Measurements from ENCODE around the gene GEMIN8.

GEMIN8 gene, protein sequence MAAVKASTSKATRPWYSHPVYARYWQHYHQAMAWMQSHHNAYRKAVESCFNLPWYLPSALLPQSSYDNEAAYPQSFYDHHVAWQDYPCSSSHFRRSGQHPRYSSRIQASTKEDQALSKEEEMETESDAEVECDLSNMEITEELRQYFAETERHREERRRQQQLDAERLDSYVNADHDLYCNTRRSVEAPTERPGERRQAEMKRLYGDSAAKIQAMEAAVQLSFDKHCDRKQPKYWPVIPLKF

DNA sequence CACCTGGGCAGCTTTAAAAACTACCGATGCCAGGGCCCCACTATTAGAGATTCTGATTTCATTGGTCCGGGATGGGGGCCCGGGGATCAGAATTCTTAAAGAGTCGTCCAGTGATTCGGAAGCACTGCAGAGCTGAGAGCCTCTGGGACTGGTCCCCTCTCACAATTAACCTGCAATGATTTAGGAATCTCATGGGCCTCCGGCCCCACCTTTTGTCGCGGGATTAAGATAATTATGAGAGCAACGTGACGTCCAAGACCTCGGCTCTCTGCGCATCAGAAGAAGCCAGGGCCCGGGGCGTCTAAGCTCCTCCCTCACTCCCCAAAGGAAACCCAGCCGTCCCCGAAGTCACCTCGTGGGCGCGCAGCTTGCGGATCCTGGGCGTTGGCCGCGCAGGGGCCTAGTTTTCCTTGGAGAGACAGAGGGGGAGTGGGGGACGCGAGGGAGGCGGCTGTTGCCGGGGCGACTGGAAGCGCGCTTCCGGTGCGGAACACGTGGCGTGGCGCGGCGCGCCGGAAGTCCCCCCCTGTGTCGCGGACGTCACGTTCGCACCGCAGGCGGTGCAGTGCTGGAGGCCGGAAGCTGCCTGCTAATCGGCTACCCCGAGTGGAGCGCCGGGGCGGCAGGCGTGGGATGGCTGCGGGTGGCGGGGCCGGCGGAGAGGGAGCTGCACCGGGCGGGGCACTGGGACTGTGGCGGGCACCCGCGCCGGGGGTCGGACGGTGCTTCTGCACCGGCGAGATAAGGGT lies at the start of gene GEMIN8:
GEMIN8 (minus strand) TSS at position 468 of the 749 bp plus-strand sequence. CDS start 8,414 bp downstream, outside the sequence.
- DNase-seq (ENCODE audit: low read depth in 2 of 2) = peak; percentile 77 to 84

DNA sequence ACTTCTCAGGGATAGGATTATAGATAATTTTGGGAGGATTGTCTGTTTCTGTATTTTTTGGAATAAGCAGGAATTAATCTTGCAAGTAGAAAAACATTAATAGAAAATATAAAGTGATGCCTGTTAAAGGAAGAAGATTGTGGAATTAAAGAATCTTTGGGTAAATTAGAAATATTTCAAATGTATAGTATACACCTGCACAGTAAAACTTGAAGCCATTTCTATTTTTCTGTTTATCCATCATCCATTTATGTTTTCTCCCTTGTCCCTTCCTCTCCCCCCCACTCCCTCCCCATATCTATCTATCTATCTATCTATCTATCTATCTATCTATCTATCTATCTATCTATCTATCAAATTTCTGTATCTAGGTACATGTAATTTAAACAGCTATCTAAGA lies 46.9 kb upstream of the GEMIN8 start:
- DNase-seq (ENCODE audit: low read depth in 2 of 2) = no peak

GRCh38 chrX:14073556-14073955 lies 43.9 kb upstream of the GEMIN8 start:
- DNase-seq (ENCODE audit: low read depth in 2 of 2) = no peak

GRCh38 chrX:14073071-14073470 lies 43.4 kb upstream of the GEMIN8 start:
- no peak for DNase-seq (ENCODE audit: low read depth in 2 of 2)

DNA sequence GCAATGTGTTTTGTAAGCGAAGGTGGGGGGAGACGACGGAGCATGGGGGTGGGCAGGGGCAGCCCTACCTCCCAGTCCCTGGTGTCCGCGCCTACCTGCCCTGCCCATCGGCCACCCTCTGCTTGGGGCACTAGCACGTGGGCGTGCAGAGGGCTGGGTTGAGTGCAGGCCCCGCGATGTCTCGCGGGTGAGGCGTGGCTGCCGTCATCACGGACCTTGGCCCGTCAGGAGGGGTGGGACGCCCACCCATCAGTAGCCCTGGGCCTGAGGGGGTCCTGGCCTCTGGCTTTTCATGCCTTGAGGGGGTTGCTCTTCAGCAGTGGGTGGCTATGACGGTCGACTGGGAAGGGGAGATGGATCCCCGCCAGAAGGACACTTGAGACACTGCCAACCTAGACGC lies 36.1 kb upstream of the GEMIN8 start:
- no peak for DNase-seq (ENCODE audit: low read depth in 2 of 2)

GRCh38 chrX:14064626-14065432 lies 35.1 kb upstream of the GEMIN8 start:
- DNase-seq (ENCODE audit: low read depth in 2 of 2) = no peak

DNA sequence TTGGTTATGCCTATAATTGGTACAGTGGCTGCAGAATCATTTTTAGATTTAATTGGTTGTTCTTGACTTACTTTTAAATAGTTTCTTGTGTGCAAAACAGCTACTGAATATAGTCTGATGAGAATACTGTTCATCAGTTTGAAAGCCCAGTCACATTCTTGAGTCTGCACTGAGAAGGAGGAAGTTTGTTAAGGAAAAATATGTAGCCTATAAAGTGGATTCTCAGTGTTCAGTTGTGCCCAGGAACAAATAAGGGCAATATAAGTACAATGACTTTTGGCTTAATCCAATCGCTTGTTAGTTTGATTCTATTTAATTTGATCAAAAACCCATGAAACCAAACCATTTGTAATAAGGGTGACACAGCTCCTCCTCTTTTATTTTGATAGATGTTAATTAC lies 32.8 kb upstream of the GEMIN8 start:
- no peak for DNase-seq (ENCODE audit: low read depth in 2 of 2)

DNA sequence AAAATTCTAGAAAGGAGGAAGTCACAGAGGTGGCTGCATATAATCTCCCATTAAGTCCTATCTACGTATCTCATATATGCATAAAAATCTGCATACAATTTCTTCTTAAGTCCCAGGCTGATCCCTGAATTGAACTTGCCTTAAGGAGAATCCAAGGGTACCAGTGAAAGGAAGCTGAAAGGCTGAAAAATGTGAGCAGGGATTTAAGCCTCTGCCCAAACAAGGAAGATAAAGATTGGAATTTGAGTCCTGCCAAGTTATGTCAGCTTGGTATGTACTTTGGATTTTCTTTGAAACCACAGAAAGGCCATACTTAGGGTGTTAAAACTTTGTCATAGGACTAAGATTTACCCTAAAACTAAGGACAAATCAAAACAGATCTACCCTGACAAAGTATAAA lies 26.5 kb upstream of the GEMIN8 start:
- no peak for DNase-seq (ENCODE audit: low read depth in 2 of 2)

DNA sequence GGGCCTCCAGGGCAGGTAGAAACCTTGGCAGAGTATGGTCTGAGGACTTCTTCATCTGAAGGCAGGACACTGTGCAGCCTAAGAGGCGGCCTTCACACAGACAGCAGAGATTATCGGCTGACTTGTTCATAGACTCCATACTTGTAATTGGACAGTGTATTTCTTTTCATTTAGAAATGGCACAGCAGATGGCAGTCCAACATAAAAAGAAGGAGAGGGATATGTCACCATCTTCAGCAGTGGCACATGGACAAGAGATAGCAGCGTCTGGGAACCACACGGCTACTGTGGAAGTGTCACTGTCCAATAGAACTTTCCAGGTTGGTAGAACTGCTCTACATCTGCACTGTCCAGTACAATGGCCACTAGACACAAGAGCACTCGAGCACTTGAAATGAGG lies 21.7 kb upstream of the GEMIN8 start:
- no peak for DNase-seq (ENCODE audit: low read depth in 2 of 2)

DNA sequence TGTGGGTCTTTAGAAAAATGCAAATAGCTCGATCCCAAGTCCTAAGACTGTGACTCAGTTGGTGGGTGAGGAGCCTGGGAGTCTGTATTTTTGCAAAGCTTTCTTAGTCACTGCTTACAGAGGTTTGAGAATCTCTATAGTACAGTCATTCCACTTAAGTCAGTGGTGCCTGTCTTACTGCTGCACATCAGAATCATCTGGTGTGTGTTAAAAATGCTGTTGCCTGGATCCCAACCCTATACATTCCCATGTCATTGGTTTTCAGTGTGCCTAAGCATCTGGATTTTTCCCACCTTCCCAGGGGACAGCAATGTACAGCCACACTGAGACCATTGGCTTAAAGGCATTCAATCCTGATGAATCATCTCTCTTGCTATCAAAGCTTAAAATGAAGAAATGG lies 21.0 kb upstream of the GEMIN8 start:
- DNase-seq (ENCODE audit: low read depth in 2 of 2) = no peak

- DNase-seq (ENCODE audit: low read depth in 2 of 2) = no peak
Observed at GRCh38 chrX:14043209-14043608, 13.5 kb upstream of the GEMIN8 start.

- peak; percentile 4 to 32 for DNase-seq (ENCODE audit: low read depth in 2 of 2)
Observed at GRCh38 chrX:14039344-14039743, 9.7 kb upstream of the GEMIN8 start.

GRCh38 chrX:14038375-14039085 lies 8.8 kb upstream of the GEMIN8 start:
- DNase-seq (ENCODE audit: low read depth in 2 of 2) = no peak

DNA sequence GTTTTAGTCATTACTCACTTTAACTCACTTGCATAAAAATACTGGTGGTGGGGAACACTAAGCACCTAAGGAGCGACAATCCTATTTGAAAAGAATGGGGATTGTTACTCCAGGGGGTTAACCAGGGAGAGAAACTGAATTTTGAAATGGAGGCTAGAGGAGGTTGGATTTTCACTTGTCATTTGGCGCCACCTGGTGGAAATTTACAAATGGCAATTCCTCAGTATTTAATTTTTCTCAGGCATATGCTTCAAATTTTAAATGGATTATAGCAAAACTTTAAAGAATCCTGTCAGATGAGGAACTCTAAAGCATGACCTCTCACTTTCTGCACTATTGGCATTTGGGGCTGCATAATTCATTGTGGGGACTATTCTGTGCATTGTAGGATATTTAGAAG lies 2.7 kb upstream of the GEMIN8 start:
- no peak for DNase-seq (ENCODE audit: low read depth in 2 of 2)

- no peak for DNase-seq (ENCODE audit: low read depth in 2 of 2)
Observed at GRCh38 chrX:14030174-14030530, 460 bp upstream of the GEMIN8 start.

- DNase-seq (ENCODE audit: low read depth in 2 of 2) = no peak
Observed at GRCh38 chrX:14029039-14029424, 660 bp downstream of the GEMIN8 start.

DNA sequence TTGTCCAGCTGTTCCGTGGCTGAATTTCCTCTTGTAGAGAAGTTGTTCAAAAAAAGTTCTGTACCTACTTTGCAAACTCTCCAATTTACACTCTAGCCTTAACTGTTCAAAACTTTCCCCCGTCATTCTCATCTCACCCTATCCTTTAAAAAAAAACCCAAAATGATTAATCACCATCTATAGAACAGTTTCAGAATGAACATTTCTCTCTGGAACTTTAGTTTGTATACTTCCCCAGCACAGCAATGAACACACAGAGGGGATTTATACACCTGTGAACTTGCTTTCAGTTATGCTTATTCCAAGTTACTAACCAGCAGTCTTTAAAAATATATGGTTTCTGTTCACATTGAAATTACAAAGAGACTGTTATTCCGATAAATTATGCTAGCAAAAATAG lies 1.2 kb downstream of the GEMIN8 start:
- DNase-seq (ENCODE audit: low read depth in 2 of 2) = no peak

DNA sequence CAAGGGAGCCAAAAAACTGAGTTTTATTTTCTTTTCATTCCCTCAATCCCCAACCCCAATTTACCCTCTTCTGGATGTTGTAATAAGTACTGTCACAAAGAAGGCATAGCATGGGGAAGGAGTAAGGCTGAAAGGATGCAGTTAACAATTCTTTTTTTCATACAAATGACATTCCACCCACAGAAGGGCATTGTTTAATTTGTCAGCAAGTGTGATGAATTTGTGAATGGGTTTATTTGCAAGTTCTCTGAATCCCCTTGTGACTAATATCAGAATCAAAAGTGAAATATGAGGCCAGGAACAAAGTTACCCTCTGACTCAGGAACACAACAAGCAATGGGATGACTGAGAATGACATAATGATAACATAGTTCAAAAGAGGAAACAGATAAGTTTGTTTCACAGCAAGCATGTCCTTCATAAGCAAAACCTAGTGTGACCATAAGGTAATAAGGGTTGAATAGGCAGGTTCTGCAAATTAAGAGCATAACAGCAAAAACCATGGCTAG lies 2.1 kb downstream of the GEMIN8 start:
- no peak for DNase-seq (ENCODE audit: low read depth in 2 of 2)

DNA sequence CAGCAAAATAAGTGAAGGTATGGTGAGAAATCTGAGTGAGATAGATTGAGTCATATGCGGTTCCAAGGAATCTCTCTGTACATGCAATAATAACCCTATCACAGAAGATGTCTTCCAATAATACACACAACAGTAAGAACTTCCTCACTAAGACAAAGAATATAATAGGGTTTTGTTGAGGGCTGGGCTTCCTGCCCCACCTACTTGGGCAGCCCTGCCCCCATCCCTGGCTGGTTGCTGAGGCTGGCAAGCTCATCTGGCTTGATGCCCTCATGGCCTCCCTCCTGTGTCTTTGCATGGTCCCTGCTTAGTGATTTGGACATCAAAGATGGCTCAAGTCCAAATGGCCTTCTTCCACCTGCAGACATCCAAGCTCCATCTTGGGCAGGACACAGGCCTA lies 2.7 kb downstream of the GEMIN8 start:
- no peak for DNase-seq (ENCODE audit: low read depth in 2 of 2)

DNA sequence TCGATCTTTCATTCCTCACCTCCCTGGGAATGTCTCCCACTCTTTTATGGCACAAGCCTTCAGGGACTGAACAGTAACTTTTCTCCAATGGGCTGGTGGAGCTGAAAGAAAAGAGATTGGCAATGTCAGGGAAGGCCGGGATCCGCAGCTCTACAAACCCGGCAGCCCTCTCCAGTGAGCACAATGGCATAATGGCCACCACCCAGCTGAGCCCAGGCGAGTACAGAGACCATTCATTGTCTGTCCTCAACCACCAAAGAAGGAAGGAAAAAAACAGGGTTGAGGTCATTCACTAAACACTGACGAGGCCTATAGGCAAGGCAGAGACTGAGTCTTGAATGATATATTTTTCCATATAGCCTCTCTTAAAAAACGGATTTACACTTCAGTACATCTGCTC lies 3.6 kb downstream of the GEMIN8 start:
- DNase-seq (ENCODE audit: low read depth in 2 of 2) = no peak

GRCh38 chrX:14022019-14022418 lies 7.7 kb downstream of the GEMIN8 start:
- no peak for DNase-seq (ENCODE audit: low read depth in 2 of 2)

DNA sequence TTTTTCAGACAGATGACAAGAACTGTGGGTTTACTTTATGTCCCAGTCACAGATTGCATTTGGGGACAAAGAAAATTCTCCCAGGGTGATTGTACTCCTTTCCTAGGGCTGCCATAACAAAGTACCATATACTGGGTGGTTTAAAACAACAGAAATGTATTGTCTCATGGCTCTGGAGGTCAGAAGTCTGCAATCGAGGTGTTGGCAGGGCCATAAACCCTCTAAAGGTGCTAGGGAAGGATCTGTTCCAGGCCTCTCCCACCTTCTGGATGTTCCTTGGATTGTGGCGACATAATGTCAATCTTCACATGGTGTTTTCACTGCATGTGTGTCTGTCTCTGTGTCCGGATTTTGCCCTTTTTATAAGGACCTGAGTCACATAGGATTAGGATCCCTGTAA lies 12.3 kb downstream of the GEMIN8 start:
- DNase-seq (ENCODE audit: low read depth in 2 of 2) = no peak

Data from stimulated activated CD8-positive, alpha-beta memory T cell treated with anti-CD3 and anti-CD28 coated beads, Interleukin-15, amount 100 ng/mL, for 48 hours (primary cell).